B cell (primary cell): ENCODE results near the gene WNK2. TPM values are rescaled to one million over a fixed set of nuclear protein-coding genes. Genes with fewer than 3 reads are reported as not detected.

Source experiments
- ATAC-seq: fragments of 200-7000 bp; cut with Tn5 transposase; one replicate; pipeline ENCODE4 v1.10.0; 2021; ENCODE audit warnings: low read depth, mild to moderate bottlenecking, moderate number of reproducible peaks, moderate library complexity
- CTCF ChIA-PET: fragments of 350-600 bp; sonication (Branson Sonifier 250); formaldehyde crosslinking; loops from one replicate; lab custom pipeline; 2021; ENCODE audit warnings: antibody characterized with exemption, inconsistent platforms; lab: Charles Lee
- POLR2A ChIA-PET: fragments of 350-600 bp; sonication (Branson Sonifier 250); formaldehyde crosslinking; loops from one replicate; lab custom pipeline; 2021; ENCODE audit warnings: antibody characterized with exemption; lab: Charles Lee
- DNase-seq: peaks from one replicate; pipeline ENCODE4 v3.0.0; 2013
- H2AFZ ChIP-seq: 2 replicates; pipeline ENCODE4 v1.6.1; 2012; ENCODE audit warnings: mild to moderate bottlenecking, low read depth, low read length; ENCODE audit not compliant: insufficient read depth, poor library complexity, severe bottlenecking
- H3K27ac ChIP-seq, 2 donors: 1 replicate in 1 of 2; 2 replicates in 1 of 2; pipeline ENCODE4 v1.5.1; 2012 to 2013; ENCODE audit warnings: low read length in 2 of 2, mild to moderate bottlenecking in 2 of 2, moderate library complexity in 1 of 2
- H3K27me3 ChIP-seq, 4 experiments: fragments of 200-600 bp in 1 of 4; sonication (generic) in 1 of 4; replicated peaks in 1 of 4; 1 replicate in 2 of 4; 2 replicates in 2 of 4; pipeline versions ENCODE4 v1.6.1 to v1.7.0; 2013 to 2016; ENCODE audit warnings: low read length in 3 of 4, mild to moderate bottlenecking in 2 of 4, mixed read lengths in 1 of 4, moderate library complexity in 1 of 4; ENCODE audit not compliant: insufficient read depth in 4 of 4, control insufficient read depth in 3 of 4; ENCODE audit errors: control extremely low read depth in 1 of 4
- H3K36me3 ChIP-seq, 2 experiments: replicated peaks in 1 of 2; 1 replicate in 1 of 2; 2 replicates in 1 of 2; pipeline versions ENCODE4 v1.6.1 to v1.7.1; 2013; ENCODE audit warnings: low read length in 1 of 2; ENCODE audit not compliant: insufficient read depth in 2 of 2, control insufficient read depth in 1 of 2; ENCODE audit errors: control extremely low read depth in 1 of 2, extremely low read depth in 1 of 2
- H3K4me1 ChIP-seq, 2 donors: fragments of 200-600 bp in 1 of 2; sonication (generic) in 1 of 2; 1 replicate in 1 of 2; 2 replicates in 1 of 2; pipeline versions ENCODE4 v1.5.1 to v1.6.1; 2013 to 2017; ENCODE audit warnings: low read length in 2 of 2; ENCODE audit not compliant: control insufficient read depth in 2 of 2, insufficient read depth in 2 of 2
- H3K4me2 ChIP-seq: replicated peaks from 2 replicates; pipeline ENCODE3; 2012; ENCODE audit warnings: mild to moderate bottlenecking, low read depth, low read length; ENCODE audit not compliant: poor library complexity, severe bottlenecking
- H3K4me3 ChIP-seq, 5 experiments: fragments of 200-600 bp in 1 of 5; sonication (generic) in 1 of 5; 1 replicate in 3 of 5; 2 replicates in 2 of 5; pipeline versions ENCODE4 v1.5.1 to v1.7.0; 2011 to 2016; ENCODE audit warnings: low read length in 4 of 5, mild to moderate bottlenecking in 4 of 5, low read depth in 2 of 5, control low read depth in 1 of 5, moderate library complexity in 1 of 5; ENCODE audit not compliant: insufficient read depth in 1 of 5; ENCODE audit errors: control extremely low read depth in 1 of 5, extremely low read depth in 1 of 5
- H3K79me2 ChIP-seq: fragments of 200-600 bp; sonication (generic); one replicate; pipeline ENCODE4 v1.6.0; 2016; ENCODE audit warnings: low read length; ENCODE audit not compliant: control insufficient read depth, insufficient read depth
- H3K9ac ChIP-seq: fragments of 200-600 bp; sonication (generic); 2 replicates; pipeline ENCODE4 v1.6.1; 2017; ENCODE audit warnings: mild to moderate bottlenecking, low read length, moderate library complexity
- H3K9me3 ChIP-seq, 3 donors: one replicate each; pipeline versions ENCODE4 v1.6.1 to v1.7.1; 2013; ENCODE audit warnings: low read length in 2 of 3; ENCODE audit not compliant: control insufficient read depth in 2 of 3, insufficient read depth in 1 of 3; ENCODE audit errors: control extremely low read depth in 1 of 3
- H4K20me1 ChIP-seq: 2 replicates; pipeline ENCODE4 v1.6.0; 2012; ENCODE audit warnings: mild to moderate bottlenecking, low read length; ENCODE audit not compliant: insufficient read depth, control insufficient read depth, poor library complexity, severe bottlenecking
- H3K27ac Mint-ChIP-seq: one replicate; pipeline ENCODE4 v1.8.0; 2021; ENCODE audit warnings: mixed read lengths
- H3K27me3 Mint-ChIP-seq: one replicate; pipeline ENCODE4 v1.8.0; 2021; ENCODE audit warnings: mixed read lengths
- H3K4me1 Mint-ChIP-seq: one replicate; pipeline ENCODE4 v1.8.0; 2021; ENCODE audit warnings: mixed read lengths
- H3K4me3 Mint-ChIP-seq: one replicate; pipeline ENCODE4 v1.8.0; 2021; ENCODE audit warnings: mixed read lengths
- H3K9me3 Mint-ChIP-seq: one replicate; pipeline ENCODE4 v1.8.0; 2022; ENCODE audit warnings: mixed read lengths; ENCODE audit not compliant: insufficient read depth
- CTCF ChIP-seq: fragments of 200-600 bp; IDR thresholded peaks from one replicate; pipeline ENCODE4 v1.8.0; 2022; ENCODE audit warnings: antibody characterized with exemption, mild to moderate bottlenecking
- EZH2 ChIP-seq: IDR thresholded peaks from 2 replicates; pipeline ENCODE4 v1.6.1; 2012; ENCODE audit warnings: borderline replicate concordance, low read depth, mild to moderate bottlenecking, moderate library complexity, low read length; ENCODE audit not compliant: insufficient read depth, poor library complexity, severe bottlenecking
- WGBS: methylation state at CpG from one replicate; pipeline ENCODE4 v1.1.5; 2013; ENCODE audit warnings: missing lambda C conversion rate; ENCODE audit not compliant: insufficient coverage; 5-methylcytosine and 5-hydroxymethylcytosine counted together
- intact Hi-C: fragments of 100-400 bp; cut with micrococcal nuclease; formaldehyde crosslinking; loops from one replicate; pipeline ENCODE4 v1.10.0; 2022
- polyA plus RNA-seq: library from polyadenylated mRNA; depleted of rRNA; stranded (reverse); fragments of >200 nt; gene quantifications from 2 replicates; pipeline ENCODE4 v1.2.3, GENCODE V29; 2012
- total RNA-seq, 2 donors: library from RNA; stranded (reverse); fragments of 120-200 nt in 1 of 2; gene quantifications; 1 replicate in 1 of 2; 2 replicates in 1 of 2; pipeline versions ENCODE4 v1.2.3 to v1.2.4, GENCODE V29; 2013 to 2022

The WNK2 gene
- total and polyA plus RNA-seq, 2 donors (not counting 1 experiment from before 2014, with no cell fraction given) = 0.49 TPM; not detected in 1

- Mint-ChIP-seq H3K27me3 (peaks cover 50% of the 10 kb centered on the region), H3K4me3 (peak overlapping the region; percentile 80), H3K27ac (no peak overlapping the region), H3K4me1 (peaks cover 12% of the 10 kb centered on the region), H3K9me3 (no peaks in the 10 kb centered on the region)
- no peaks in the 10 kb centered on the region for H3K79me2 ChIP-seq
- no peak overlapping the region for H2AFZ ChIP-seq
- H3K4me2 ChIP-seq = no peak overlapping the region
- ChIA-PET POLR2A (no interaction called here), CTCF (no interaction called here)
- DNase-seq = no peak
- H3K9me3 ChIP-seq = peaks cover 0 to 13% (median 0%) of the 10 kb centered on the region in 3 donors
- H3K27ac ChIP-seq = no peak overlapping the region
- WGBS = 88% methylated on average over 2 of the region's 6 CpGs
- H3K9ac ChIP-seq = no peak overlapping the region
- peaks cover 13 to 20% of the 10 kb centered on the region in 2 donors for H3K4me1 ChIP-seq
- peaks cover 0 to 33% (median 24%) of the 10 kb centered on the region in 4 experiments for H3K27me3 ChIP-seq
- intact Hi-C loops = no loop called here
- no peak for ATAC-seq
- no peak for TF ChIP-seq EZH2
- no peak for TF ChIP-seq CTCF
- H3K4me3 ChIP-seq = no peak overlapping the region
- H4K20me1 ChIP-seq = no peaks in the 10 kb centered on the region
- no peaks in the 10 kb centered on the region for H3K36me3 ChIP-seq
Measured at GRCh38 chr9:93182572-93182971, 1.4 kb upstream of the WNK2 start.

GRCh38 chr9:93183131-93183662 lies 742 bp upstream of the WNK2 start:
- peak overlapping the region; percentile 56 for H2AFZ ChIP-seq

More at GRCh38 chr9:93183131-93183662, 742 bp upstream of the WNK2 start:
- Histone ChIP-seq H3K9ac (peak overlapping the region; percentile 57), H3K4me1 (peaks cover 13 to 20% of the 10 kb centered on the region in 2 donors), H3K27ac (no peak overlapping the region), H3K4me2 (peak overlapping the region; percentile 89), H3K4me3 (peak overlapping the region in 3 of 5 experiments; percentile 38 to 60 (median 46)), H3K9me3 (peaks cover 0 to 13% (median 0%) of the 10 kb centered on the region in 3 donors), H3K36me3 (no peaks in the 10 kb centered on the region), H4K20me1 (no peaks in the 10 kb centered on the region), H3K27me3 (peaks cover 0 to 33% (median 24%) of the 10 kb centered on the region in 4 experiments), H3K79me2 (no peaks in the 10 kb centered on the region)
- peaks cover 12% of the 10 kb centered on the region for H3K4me1 Mint-ChIP-seq
- 96% methylated on average over 4 of the region's 5 CpGs for WGBS
- no peak for DNase-seq
- TF ChIP-seq EZH2 = no peak
- no peak for TF ChIP-seq CTCF
- POLR2A ChIA-PET = no interaction called here
- H3K9me3 Mint-ChIP-seq = no peaks in the 10 kb centered on the region
- H3K27me3 Mint-ChIP-seq = peaks cover 52% of the 10 kb centered on the region
- CTCF ChIA-PET = no interaction called here
- intact Hi-C loops = no loop called here
- no peak for ATAC-seq
- H3K27ac Mint-ChIP-seq = no peak overlapping the region
- peak overlapping the region; percentile 80 for H3K4me3 Mint-ChIP-seq
